GM12891 (cell line): Measurements from ENCODE around the gene CEP350.

Experiments used
- PAX5 ChIP-seq: IDR thresholded peaks from 2 replicates; pipeline ENCODE4 v1.6.1; 2011; ENCODE audit warnings: low read length, moderate library complexity, mild to moderate bottlenecking; ENCODE audit not compliant: insufficient read depth, severe bottlenecking
- POLR2A ChIP-seq: IDR thresholded peaks from 2 replicates; pipeline ENCODE4 v1.6.1; 2011; ENCODE audit warnings: low read depth, low read length, control low read depth

- no peak for TF ChIP-seq PAX5
- TF ChIP-seq POLR2A = no peak
These were observed 14.7 kb upstream of the CEP350 start for GRCh38 chr1:179939941-179940340.
